Activated CD8-positive, alpha-beta memory T cell treated with anti-CD3 and anti-CD28 coated beads, Interleukin-2, amount 50 U/mL, for 4 hours (primary cell): ENCODE data around the gene AOC2.
"Not testable (repeated sequence)": the region's sequence is repeated elsewhere in the genome, so short reads cannot be mapped to it uniquely, and the experiment has no call there.

ENCODE experiments used
- DNase-seq: peaks from one replicate; pipeline ENCODE4 v3.0.0-alpha.2; 2020

AOC2 gene

GRCh38 chr17:42882166-42882565 lies 37.8 kb downstream of the AOC2 start:
- no peak for DNase-seq

- no peak for DNase-seq
Observed at GRCh38 chr17:42883802-42884558, 39.6 kb downstream of the AOC2 start.

GRCh38 chr17:42885806-42886205 lies 41.4 kb downstream of the AOC2 start:
- DNase-seq = not testable (repeated sequence)

GRCh38 chr17:42886283-42887176 lies 42.1 kb downstream of the AOC2 start:
- DNase-seq = no peak

DNA sequence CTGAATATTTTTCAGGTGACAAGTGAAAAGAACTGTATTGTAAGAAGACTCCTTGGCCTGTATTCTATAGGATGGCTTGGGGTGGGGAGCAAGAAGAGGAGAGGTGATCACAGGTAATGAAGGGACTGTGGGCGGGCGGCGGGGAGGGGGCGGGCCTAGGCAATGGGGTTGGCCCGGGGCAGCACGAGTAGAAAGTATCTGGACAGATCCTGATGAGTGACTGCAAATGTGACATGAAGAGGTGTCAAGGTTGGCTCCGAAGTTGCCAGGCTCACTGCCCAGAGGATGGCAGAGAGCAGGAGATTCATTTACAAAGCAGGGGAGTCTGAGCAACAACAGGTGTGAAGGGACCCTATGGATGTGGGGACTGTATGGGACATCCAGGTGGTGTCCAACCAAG lies 45.4 kb downstream of the AOC2 start:
- no peak for DNase-seq

DNA sequence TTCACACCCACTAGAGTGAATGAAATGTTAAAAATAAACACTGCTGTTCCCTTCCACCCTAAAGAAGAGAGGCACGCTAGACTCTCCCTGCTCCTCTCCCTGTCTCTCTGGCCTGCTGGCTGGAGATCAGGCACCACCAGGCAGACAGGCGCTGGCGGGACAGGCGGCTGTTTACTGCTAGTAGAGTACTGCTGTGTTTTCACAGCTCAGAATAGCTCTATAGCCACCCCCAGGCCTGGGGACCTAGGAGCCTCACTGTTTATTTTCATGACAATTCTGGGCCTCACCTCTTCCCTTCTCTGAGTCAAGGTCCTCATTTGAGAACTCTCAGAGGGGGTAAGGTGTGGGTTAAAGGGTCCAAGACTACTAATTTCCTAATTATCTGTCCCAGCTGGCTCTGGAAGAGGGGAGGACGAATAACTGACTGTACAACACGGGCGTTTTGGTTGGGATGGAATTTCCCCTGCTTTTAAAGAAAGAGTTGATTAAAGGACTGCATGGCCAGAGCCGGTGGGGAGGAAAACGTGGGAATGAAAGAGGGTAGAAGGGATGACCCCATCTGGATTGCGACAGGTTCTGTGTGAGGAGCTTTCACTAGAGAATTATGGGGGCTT lies 47.3 kb downstream of the AOC2 start:
- DNase-seq = no peak

- no peak for DNase-seq
Observed at GRCh38 chr17:42893359-42893758, 49.0 kb downstream of the AOC2 start.

- no peak for DNase-seq
Observed at GRCh38 chr17:42894283-42895184, 50.2 kb downstream of the AOC2 start.

DNA sequence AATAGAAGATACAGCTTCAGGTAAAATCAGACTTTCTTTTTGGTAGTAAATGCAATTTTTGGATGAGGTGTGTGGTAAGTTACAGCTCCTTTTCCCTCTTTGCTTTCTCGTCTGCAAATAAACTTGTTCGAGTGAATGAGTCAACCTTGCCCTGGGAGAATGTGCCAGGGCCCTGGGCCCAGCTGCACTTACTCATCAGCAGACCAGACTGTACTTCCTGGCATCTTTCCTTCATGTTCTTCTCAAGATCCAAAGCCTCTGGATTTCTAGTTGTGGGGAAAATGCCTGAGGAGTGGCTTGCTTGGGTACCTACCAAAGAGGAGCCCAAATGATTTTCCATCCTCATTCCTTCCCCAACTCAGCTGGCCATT lies 50.8 kb downstream of the AOC2 start:
- no peak for DNase-seq

GRCh38 chr17:42898147-42898811 lies 53.9 kb downstream of the AOC2 start:
- DNase-seq = no peak

DNA sequence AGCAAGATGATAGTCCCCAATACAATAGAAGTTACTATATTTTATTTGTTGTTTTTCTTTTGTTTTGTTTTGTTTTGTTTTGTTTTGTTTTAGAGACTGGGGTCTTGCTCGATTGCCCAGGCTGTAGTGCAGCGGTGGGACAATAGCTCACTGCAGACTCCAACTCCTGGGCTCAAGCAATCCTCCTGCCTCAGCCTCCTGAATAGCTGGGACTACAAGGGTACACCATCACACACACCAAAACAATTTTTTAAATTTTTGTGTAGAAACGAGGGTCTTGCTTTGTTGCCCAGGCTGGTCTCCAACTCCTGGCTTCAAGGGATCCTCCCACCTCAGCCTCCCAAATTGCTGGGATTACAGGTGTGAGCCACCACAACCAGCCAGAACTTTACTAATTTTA lies 55.6 kb downstream of the AOC2 start:
- DNase-seq = not testable (repeated sequence)
